Smooth muscle cell (in vitro differentiated cells): ENCODE data around the gene MRPL27. TPM values are rescaled to one million over a fixed set of nuclear protein-coding genes. Genes with fewer than 3 reads are reported as not detected.

ENCODE experiments used
- DNase-seq: peaks from one replicate; lab custom pipeline; 2025; ENCODE audit not compliant: unreplicated experiment; lab: John Stamatoyannopoulos, UW
- H2AFZ ChIP-seq: fragments of 200-600 bp; sonication (generic); 2 replicates; pipeline ENCODE4 v1.6.0; 2016; ENCODE audit warnings: antibody characterized with exemption, low read depth, mild to moderate bottlenecking
- H3F3A ChIP-seq: fragments of 200-600 bp; sonication (generic); 2 replicates; pipeline ENCODE4 v1.6.0; 2017; ENCODE audit warnings: antibody characterized with exemption, low read depth
- H3K27ac ChIP-seq: fragments of 200-600 bp; sonication (generic); 2 replicates; pipeline ENCODE4 v1.5.1; 2016; ENCODE audit warnings: low read depth, mild to moderate bottlenecking
- H3K27me3 ChIP-seq: fragments of 200-600 bp; sonication (generic); 2 replicates; pipeline ENCODE4 v1.6.1; 2016; ENCODE audit warnings: low read depth, mild to moderate bottlenecking
- H3K36me3 ChIP-seq: fragments of 200-600 bp; sonication (generic); 2 replicates; pipeline ENCODE4 v1.5.1; 2016; ENCODE audit warnings: low read depth
- H3K4me1 ChIP-seq: fragments of 200-600 bp; sonication (generic); 2 replicates; pipeline ENCODE4 v1.5.1; 2016; ENCODE audit warnings: low read depth
- H3K4me2 ChIP-seq: fragments of 200-600 bp; sonication (generic); 2 replicates; pipeline ENCODE4 v1.6.0; 2016; ENCODE audit warnings: mild to moderate bottlenecking
- H3K4me3 ChIP-seq: fragments of 200-600 bp; sonication (generic); 2 replicates; pipeline ENCODE4 v1.5.1; 2016; ENCODE audit warnings: mild to moderate bottlenecking
- H3K79me2 ChIP-seq: fragments of 200-600 bp; sonication (generic); 2 replicates; pipeline ENCODE4 v1.6.0; 2016; ENCODE audit warnings: low read depth, mild to moderate bottlenecking
- H3K9ac ChIP-seq: fragments of 200-600 bp; sonication (generic); 2 replicates; pipeline ENCODE4 v1.6.0; 2016; ENCODE audit warnings: low read depth
- H3K9me3 ChIP-seq: fragments of 200-600 bp; sonication (generic); replicated peaks from 2 replicates; pipeline ENCODE4 v1.5.1; 2016; ENCODE audit warnings: low read depth
- H4K20me1 ChIP-seq: fragments of 200-600 bp; sonication (generic); 2 replicates; pipeline ENCODE4 v1.6.0; 2016; ENCODE audit warnings: low read depth
- WGBS: methylation state at CpG from one replicate; pipeline ENCODE4 v1.1.7; 2016; ENCODE audit warnings: low lambda C conversion rate; 5-methylcytosine and 5-hydroxymethylcytosine counted together
- polyA plus RNA-seq: library from polyadenylated mRNA; unstranded; fragments of >200 nt; fragmentation: Nextera tagmentation; extraction: Ambion mirVana; gene quantifications from 2 replicates; pipeline ENCODE4 v1.2.1, GENCODE V29; 2016
- total RNA-seq: library from RNA; depleted of rRNA; stranded (reverse); fragments of >200 nt; gene quantifications from 2 replicates; pipeline ENCODE4 v1.2.3, GENCODE V29; 2014
- TF ChIP-seq, protein P1 (sequence below): fragments of 200-600 bp; sonication (generic); IDR thresholded peaks from 2 replicates; pipeline ENCODE4 v1.5.1; 2017; ENCODE audit warnings: borderline replicate concordance, mild to moderate bottlenecking, antibody characterized with exemption; ENCODE audit not compliant: insufficient read depth, poor library complexity, severe bottlenecking

MRPL27 gene
- total and polyA plus RNA-seq, 2 experiments from 2014 or later = 62.8 to 138 TPM

DNA sequence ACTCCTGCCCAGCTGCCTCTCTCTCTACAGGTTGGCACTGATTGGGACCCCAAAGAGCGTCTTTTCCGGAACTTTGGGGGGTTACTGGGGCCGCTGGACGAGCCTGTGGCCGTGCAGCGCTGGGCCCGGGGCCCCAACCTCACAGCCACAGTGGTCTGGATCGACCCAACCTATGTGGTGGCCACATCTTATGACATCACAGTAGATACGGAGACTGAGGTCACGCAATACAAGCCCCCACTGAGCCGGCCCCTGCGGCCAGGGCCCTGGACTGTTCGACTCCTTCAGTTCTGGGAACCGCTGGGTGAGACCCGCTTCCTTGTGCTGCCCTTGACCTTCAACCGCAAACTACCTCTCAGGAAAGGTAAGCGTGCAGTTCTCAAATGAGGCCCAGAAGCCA lies 14.8 kb downstream of the MRPL27 start:
- H3K4me2 ChIP-seq = no peak overlapping the region
- TF ChIP-seq, protein P1, sequence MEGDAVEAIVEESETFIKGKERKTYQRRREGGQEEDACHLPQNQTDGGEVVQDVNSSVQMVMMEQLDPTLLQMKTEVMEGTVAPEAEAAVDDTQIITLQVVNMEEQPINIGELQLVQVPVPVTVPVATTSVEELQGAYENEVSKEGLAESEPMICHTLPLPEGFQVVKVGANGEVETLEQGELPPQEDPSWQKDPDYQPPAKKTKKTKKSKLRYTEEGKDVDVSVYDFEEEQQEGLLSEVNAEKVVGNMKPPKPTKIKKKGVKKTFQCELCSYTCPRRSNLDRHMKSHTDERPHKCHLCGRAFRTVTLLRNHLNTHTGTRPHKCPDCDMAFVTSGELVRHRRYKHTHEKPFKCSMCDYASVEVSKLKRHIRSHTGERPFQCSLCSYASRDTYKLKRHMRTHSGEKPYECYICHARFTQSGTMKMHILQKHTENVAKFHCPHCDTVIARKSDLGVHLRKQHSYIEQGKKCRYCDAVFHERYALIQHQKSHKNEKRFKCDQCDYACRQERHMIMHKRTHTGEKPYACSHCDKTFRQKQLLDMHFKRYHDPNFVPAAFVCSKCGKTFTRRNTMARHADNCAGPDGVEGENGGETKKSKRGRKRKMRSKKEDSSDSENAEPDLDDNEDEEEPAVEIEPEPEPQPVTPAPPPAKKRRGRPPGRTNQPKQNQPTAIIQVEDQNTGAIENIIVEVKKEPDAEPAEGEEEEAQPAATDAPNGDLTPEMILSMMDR = no peak
- H3F3A ChIP-seq = peaks cover 9% of the 10 kb centered on the region
- H4K20me1 ChIP-seq = peaks cover 12% of the 10 kb centered on the region
- H3K9ac ChIP-seq = no peak overlapping the region
- H3K36me3 ChIP-seq = no peaks in the 10 kb centered on the region
- DNase-seq = no peak
- no peaks in the 10 kb centered on the region for H3K9me3 ChIP-seq
- no peak overlapping the region for H3K4me3 ChIP-seq
- H3K4me1 ChIP-seq = peaks cover 3% of the 10 kb centered on the region
- H3K27me3 ChIP-seq = no peaks in the 10 kb centered on the region
- H3K79me2 ChIP-seq = no peaks in the 10 kb centered on the region
- no peak overlapping the region for H3K27ac ChIP-seq
- WGBS = over 99% methylated on average over 17 of the region's 17 CpGs
- H2AFZ ChIP-seq = no peak overlapping the region

DNA sequence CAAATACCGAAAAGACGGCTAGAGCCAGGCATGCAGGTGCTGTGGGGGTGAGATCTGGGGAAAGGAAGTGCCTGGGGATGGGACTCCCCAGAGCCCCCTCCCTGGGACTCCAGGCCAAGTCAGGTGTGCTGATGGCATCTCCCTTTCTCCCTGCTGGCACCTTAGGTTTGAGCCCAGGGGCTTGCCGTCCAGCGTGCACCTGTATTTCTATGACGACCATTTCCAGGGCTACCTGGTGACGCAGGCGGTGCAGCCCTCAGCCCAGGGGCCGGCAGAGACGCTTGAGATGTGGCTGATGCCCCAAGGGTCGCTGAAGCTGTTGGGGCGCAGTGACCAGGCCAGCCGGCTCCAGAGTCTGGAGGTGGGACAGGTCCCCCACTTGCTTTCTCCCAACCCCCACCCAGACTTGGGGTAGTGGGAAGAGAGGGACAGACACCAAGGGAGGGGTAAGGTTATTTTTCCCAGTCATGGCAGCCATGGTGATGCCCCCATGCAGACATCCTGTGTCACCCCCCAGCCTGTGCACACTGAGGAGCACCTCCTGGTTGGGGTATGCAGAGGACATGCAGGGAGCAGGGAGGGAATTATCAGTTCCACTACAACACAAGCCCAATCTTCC lies 16.0 kb downstream of the MRPL27 start:
- Histone ChIP-seq H3F3A (peaks cover 9% of the 10 kb centered on the region), H3K9ac (no peak overlapping the region), H3K4me1 (no peaks in the 10 kb centered on the region), H3K9me3 (no peaks in the 10 kb centered on the region), H3K4me2 (no peak overlapping the region), H4K20me1 (peaks cover 22% of the 10 kb centered on the region), H3K79me2 (no peaks in the 10 kb centered on the region), H2AFZ (no peak overlapping the region), H3K27me3 (no peaks in the 10 kb centered on the region), H3K27ac (no peak overlapping the region), H3K36me3 (no peaks in the 10 kb centered on the region), H3K4me3 (no peak overlapping the region)
- TF ChIP-seq, protein P1 = no peak
- DNase-seq = no peak
- WGBS = 98% methylated on average over 12 of the region's 12 CpGs

DNA sequence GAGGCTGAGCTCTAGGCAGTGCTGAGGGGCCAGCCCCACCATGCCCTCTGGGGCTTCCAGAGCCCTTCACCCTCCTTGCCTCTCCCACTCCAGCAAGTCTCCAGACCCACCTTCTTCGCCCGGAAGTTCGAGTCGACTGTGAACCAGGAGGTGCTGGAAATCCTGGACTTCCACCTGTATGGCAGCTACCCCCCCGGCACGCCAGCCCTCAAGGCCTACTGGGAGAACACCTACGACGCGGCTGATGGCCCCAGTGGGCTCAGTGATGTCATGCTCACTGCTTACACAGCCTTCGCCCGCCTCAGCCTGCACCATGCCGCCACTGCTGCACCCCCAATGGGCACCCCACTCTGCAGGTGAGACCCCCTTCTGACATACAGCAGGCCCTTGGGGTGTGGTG lies 16.6 kb downstream of the MRPL27 start:
- no peak overlapping the region for H3K4me2 ChIP-seq
- DNase-seq = no peak
- no peak overlapping the region for H3K4me3 ChIP-seq
- H3K36me3 ChIP-seq = no peaks in the 10 kb centered on the region
- H3K9ac ChIP-seq = no peak overlapping the region
- no peaks in the 10 kb centered on the region for H3K4me1 ChIP-seq
- TF ChIP-seq, protein P1 = no peak
- no peaks in the 10 kb centered on the region for H3K9me3 ChIP-seq
- no peaks in the 10 kb centered on the region for H3K27me3 ChIP-seq
- H3K27ac ChIP-seq = no peak overlapping the region
- no peak overlapping the region for H2AFZ ChIP-seq
- WGBS = 96% methylated on average over 9 of the region's 12 CpGs
- H3F3A ChIP-seq = peaks cover 5% of the 10 kb centered on the region
- H3K79me2 ChIP-seq = no peaks in the 10 kb centered on the region
- peaks cover 28% of the 10 kb centered on the region for H4K20me1 ChIP-seq

DNA sequence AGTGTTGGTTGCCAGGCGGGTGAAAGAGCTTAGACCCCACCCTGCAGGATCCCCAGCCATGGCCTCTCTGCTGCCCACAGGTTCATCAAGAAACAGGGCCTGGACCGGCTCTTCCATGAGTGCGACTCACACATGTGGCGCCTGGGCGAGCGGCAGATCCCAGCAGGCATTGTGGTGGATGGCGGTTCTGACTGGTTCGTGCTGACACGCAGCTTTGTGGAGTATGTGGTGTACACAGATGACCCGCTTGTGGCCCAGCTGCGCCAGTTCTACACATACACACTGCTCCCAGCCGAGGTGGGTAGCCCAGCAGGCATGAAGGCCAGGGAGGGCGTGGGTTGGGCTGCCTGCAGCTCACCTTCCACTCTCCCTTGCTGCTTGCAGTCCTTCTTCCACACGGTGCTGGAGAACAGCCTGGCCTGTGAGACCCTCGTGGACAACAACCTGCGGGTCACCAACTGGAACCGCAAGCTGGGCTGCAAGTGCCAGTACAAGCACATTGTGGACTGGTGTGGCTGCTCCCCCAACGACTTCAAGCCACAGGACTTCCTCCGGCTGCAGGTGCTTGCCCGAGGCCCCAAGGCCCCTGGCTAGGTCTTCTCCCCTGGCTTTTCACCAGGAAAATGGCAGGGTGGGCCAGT lies 17.2 kb downstream of the MRPL27 start:
- H3K4me3 ChIP-seq = no peak overlapping the region
- H3K4me1 ChIP-seq = no peaks in the 10 kb centered on the region
- DNase-seq = no peak
- TF ChIP-seq, protein P1 = no peak
- no peaks in the 10 kb centered on the region for H3F3A ChIP-seq
- H3K9ac ChIP-seq = no peak overlapping the region
- H4K20me1 ChIP-seq = peaks cover 34% of the 10 kb centered on the region
- no peak overlapping the region for H3K27ac ChIP-seq
- H3K9me3 ChIP-seq = no peaks in the 10 kb centered on the region
- H3K27me3 ChIP-seq = no peaks in the 10 kb centered on the region
- no peaks in the 10 kb centered on the region for H3K79me2 ChIP-seq
- H3K36me3 ChIP-seq = no peaks in the 10 kb centered on the region
- H2AFZ ChIP-seq = no peak overlapping the region
- H3K4me2 ChIP-seq = no peak overlapping the region
- 93% methylated on average over 20 of the region's 20 CpGs for WGBS
